ENCODE results near the gene LIPA. TPM values are rescaled to one million over a fixed set of nuclear protein-coding genes. Genes with fewer than 3 reads are reported as not detected.
"Not testable (repeated sequence)": the region's sequence is repeated elsewhere in the genome, so short reads cannot be mapped to it uniquely, and the experiment has no call there.

LIPA gene
- polyA plus RNA-seq, 1 donor (not counting 4 experiments of a cell fraction or from before 2014, with no cell fraction given), result 156 TPM

DNA sequence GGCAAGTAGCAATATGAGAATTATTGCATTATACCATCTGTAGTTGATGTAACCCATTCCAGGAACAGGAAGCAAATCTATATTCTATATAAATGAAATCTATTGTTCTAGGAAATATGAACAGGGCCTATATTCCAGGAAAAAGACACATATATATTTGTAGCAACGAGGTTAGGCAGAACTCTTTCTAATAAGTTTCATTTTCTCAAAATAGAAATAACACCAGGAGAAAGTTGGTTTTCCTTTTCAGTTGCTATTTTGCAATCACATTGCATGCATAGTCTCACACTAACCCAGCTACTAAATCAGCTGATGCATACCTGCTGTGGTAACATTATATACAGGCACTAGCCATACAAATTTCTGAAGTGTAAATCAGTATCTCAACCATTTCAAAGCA, 44.0 kb upstream of the LIPA start:
- H2AFZ ChIP-seq (ENCODE audit: control insufficient read depth, low read length), result no peak overlapping the region
- FAIRE-seq (peak; percentile 23), DNase-seq (ENCODE audit: low read depth, low spot score) (no peak)
- H3K4me3 ChIP-seq (ENCODE audit: control insufficient read depth in 2 of 3, extremely low read depth in 1 of 3, insufficient read depth in 2 of 3, low read depth in 1 of 3, low read length in 3 of 3), result no peak overlapping the region
- H3K27me3 ChIP-seq (ENCODE audit: control insufficient read depth, extremely low read depth, insufficient read depth, low read length), result no peaks in the 10 kb centered on the region
- no peaks in the 10 kb centered on the region for H3K9me3 ChIP-seq (ENCODE audit: control insufficient read depth, low read depth, low read length)
- H3K9me1 ChIP-seq (ENCODE audit: control insufficient read depth, extremely low read depth, insufficient read depth, low read length), result no peaks in the 10 kb centered on the region
- no peak overlapping the region for H3K4me2 ChIP-seq (ENCODE audit: control insufficient read depth, extremely low read depth, insufficient read depth, low read depth, low read length)
- dilution Hi-C loops (cut with MboI; ENCODE audit: extremely low pct_ligation_motif_present, low sequenced_read_pairs), result no loop called here
- H3K27ac ChIP-seq (ENCODE audit: control insufficient read depth, insufficient read depth, low read length), result no peak overlapping the region
- TF ChIP-seq EZH2 (IDR thresholded peaks at IDR 0.05; ENCODE audit: low read length), result no peak
- TF ChIP-seq, protein P1, sequence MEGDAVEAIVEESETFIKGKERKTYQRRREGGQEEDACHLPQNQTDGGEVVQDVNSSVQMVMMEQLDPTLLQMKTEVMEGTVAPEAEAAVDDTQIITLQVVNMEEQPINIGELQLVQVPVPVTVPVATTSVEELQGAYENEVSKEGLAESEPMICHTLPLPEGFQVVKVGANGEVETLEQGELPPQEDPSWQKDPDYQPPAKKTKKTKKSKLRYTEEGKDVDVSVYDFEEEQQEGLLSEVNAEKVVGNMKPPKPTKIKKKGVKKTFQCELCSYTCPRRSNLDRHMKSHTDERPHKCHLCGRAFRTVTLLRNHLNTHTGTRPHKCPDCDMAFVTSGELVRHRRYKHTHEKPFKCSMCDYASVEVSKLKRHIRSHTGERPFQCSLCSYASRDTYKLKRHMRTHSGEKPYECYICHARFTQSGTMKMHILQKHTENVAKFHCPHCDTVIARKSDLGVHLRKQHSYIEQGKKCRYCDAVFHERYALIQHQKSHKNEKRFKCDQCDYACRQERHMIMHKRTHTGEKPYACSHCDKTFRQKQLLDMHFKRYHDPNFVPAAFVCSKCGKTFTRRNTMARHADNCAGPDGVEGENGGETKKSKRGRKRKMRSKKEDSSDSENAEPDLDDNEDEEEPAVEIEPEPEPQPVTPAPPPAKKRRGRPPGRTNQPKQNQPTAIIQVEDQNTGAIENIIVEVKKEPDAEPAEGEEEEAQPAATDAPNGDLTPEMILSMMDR (optimal IDR thresholded peaks at IDR 0.05 in 1 of 3, IDR thresholded peaks at IDR 0.05 in 1 of 3, conservative IDR thresholded peaks at IDR 0.05 in 1 of 3; ENCODE audit: extremely low read depth in 1 of 3, insufficient read depth in 2 of 3, low read length in 3 of 3), result no peak
- no peaks in the 10 kb centered on the region for H4K20me1 ChIP-seq (ENCODE audit: control insufficient read depth, extremely low read depth, insufficient read depth, low read length)
- H3K79me2 ChIP-seq (ENCODE audit: control insufficient read depth, insufficient read depth, low read length), result no peaks in the 10 kb centered on the region
- no peaks in the 10 kb centered on the region for H3K4me1 ChIP-seq (ENCODE audit: control insufficient read depth, extremely low read depth, insufficient read depth, low read length)
- H3K9ac ChIP-seq (ENCODE audit: control insufficient read depth, extremely low read depth, insufficient read depth, low read length), result no peak overlapping the region
- no peaks in the 10 kb centered on the region for H3K36me3 ChIP-seq (ENCODE audit: control insufficient read depth in 2 of 2, extremely low read depth in 1 of 2, insufficient read depth in 2 of 2, low read length in 2 of 2)

DNA sequence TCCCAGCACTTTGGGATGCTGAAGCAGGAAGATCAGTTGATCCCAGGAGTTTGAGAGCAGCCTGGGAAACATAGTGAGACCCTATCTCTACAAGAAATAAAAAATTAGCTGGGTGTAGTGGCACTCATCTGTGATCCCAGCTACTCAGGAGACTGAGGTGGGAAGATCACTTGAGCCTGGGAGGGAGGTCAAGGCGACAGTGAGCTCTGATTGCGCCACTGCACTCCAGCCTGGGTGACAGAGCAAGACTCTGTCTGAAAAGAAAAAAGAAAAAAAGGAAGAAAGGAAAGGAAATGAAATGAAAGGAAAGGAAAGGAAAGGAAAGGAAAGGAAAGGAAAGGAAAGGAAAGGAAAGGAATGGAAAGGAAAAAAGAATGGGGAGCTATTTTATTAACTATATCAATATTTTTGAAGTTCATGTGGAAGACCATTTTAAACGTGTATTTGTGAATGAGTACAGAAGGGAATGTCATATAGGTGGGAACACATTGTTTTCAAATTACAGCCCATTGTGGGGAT, 43.2 kb upstream of the LIPA start:
- H3K27ac ChIP-seq (ENCODE audit: control insufficient read depth, insufficient read depth, low read length), result no peak overlapping the region
- H3K27me3 ChIP-seq (ENCODE audit: control insufficient read depth, extremely low read depth, insufficient read depth, low read length), result no peaks in the 10 kb centered on the region
- no peak for DNase-seq (ENCODE audit: low read depth, low spot score)
- dilution Hi-C loops (cut with MboI; ENCODE audit: extremely low pct_ligation_motif_present, low sequenced_read_pairs), result no loop called here
- no peaks in the 10 kb centered on the region for H3K79me2 ChIP-seq (ENCODE audit: control insufficient read depth, insufficient read depth, low read length)
- no peak for FAIRE-seq
- H3K36me3 ChIP-seq (ENCODE audit: control insufficient read depth in 2 of 2, extremely low read depth in 1 of 2, insufficient read depth in 2 of 2, low read length in 2 of 2), result no peaks in the 10 kb centered on the region
- no peak overlapping the region for H3K4me2 ChIP-seq (ENCODE audit: control insufficient read depth, extremely low read depth, insufficient read depth, low read depth, low read length)
- no peak overlapping the region for H3K4me3 ChIP-seq (ENCODE audit: control insufficient read depth in 2 of 3, extremely low read depth in 1 of 3, insufficient read depth in 2 of 3, low read depth in 1 of 3, low read length in 3 of 3)
- H3K9ac ChIP-seq (ENCODE audit: control insufficient read depth, extremely low read depth, insufficient read depth, low read length), result no peak overlapping the region
- H2AFZ ChIP-seq (ENCODE audit: control insufficient read depth, low read length), result no peak overlapping the region
- H4K20me1 ChIP-seq (ENCODE audit: control insufficient read depth, extremely low read depth, insufficient read depth, low read length), result no peaks in the 10 kb centered on the region
- TF ChIP-seq EZH2 (IDR thresholded peaks at IDR 0.05; ENCODE audit: low read length), result no peak
- TF ChIP-seq, protein P1 (optimal IDR thresholded peaks at IDR 0.05 in 1 of 3, IDR thresholded peaks at IDR 0.05 in 1 of 3, conservative IDR thresholded peaks at IDR 0.05 in 1 of 3; ENCODE audit: extremely low read depth in 1 of 3, insufficient read depth in 2 of 3, low read length in 3 of 3), result no peak
- H3K4me1 ChIP-seq (ENCODE audit: control insufficient read depth, extremely low read depth, insufficient read depth, low read length), result no peaks in the 10 kb centered on the region
- H3K9me3 ChIP-seq (ENCODE audit: control insufficient read depth, low read depth, low read length), result no peaks in the 10 kb centered on the region
- no peaks in the 10 kb centered on the region for H3K9me1 ChIP-seq (ENCODE audit: control insufficient read depth, extremely low read depth, insufficient read depth, low read length)

DNA sequence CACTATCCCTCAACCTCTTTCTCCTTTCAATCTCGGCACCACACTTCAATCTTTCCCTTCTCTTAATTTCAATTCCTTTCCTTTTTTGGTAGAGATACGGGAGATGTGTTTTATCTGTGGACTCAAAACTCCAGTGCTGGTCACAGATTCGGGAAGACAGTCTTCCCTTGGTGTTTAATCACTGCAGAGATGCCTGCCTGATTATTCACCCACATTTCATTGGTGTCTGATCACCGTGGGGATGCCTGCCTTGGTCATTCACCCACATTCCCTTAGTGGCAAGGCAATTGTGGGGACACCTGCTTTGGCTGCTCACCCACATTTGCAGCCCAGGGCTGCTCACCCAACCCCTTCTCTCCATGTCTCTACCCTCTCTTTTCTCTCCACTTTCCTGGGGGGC, 33.7 kb upstream of the LIPA start:
- peaks cover 29% of the 10 kb centered on the region for H3K4me1 ChIP-seq (ENCODE audit: control insufficient read depth, extremely low read depth, insufficient read depth, low read length)
- H3K27me3 ChIP-seq (ENCODE audit: control insufficient read depth, extremely low read depth, insufficient read depth, low read length); H3K4me3 ChIP-seq (ENCODE audit: control insufficient read depth in 2 of 3, extremely low read depth in 1 of 3, insufficient read depth in 2 of 3, low read depth in 1 of 3, low read length in 3 of 3); H3K9me1 ChIP-seq (ENCODE audit: control insufficient read depth, extremely low read depth, insufficient read depth, low read length); dilution Hi-C loops (cut with MboI; ENCODE audit: extremely low pct_ligation_motif_present, low sequenced_read_pairs); H4K20me1 ChIP-seq (ENCODE audit: control insufficient read depth, extremely low read depth, insufficient read depth, low read length); H3K9me3 ChIP-seq (ENCODE audit: control insufficient read depth, low read depth, low read length); FAIRE-seq; DNase-seq (ENCODE audit: low read depth, low spot score); H3K79me2 ChIP-seq (ENCODE audit: control insufficient read depth, insufficient read depth, low read length); H3K4me2 ChIP-seq (ENCODE audit: control insufficient read depth, extremely low read depth, insufficient read depth, low read depth, low read length); H3K27ac ChIP-seq (ENCODE audit: control insufficient read depth, insufficient read depth, low read length); H2AFZ ChIP-seq (ENCODE audit: control insufficient read depth, low read length); H3K36me3 ChIP-seq (ENCODE audit: control insufficient read depth in 2 of 2, extremely low read depth in 1 of 2, insufficient read depth in 2 of 2, low read length in 2 of 2); H3K9ac ChIP-seq (ENCODE audit: control insufficient read depth, extremely low read depth, insufficient read depth, low read length): not testable (repeated sequence)

DNA sequence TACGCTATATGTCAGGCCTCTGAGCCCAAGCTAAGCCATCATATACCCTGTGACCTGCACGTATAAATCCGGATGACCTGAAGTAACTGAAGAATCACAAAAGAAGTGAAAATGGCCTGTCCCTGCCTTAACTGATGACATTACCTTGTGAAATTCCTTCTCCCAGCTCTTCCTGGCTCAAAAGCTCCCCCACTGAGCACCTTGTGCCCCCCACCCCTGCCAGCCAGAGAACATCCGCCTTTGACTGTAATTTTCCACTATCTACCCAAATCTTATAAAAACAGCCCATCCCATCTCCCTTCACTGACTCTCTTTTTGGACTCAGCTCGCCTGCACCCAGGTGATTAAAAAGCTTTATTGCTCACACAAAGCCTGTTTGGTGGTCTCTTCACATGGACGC, 33.1 kb upstream of the LIPA start:
- H3K9me1 ChIP-seq (ENCODE audit: control insufficient read depth, extremely low read depth, insufficient read depth, low read length); FAIRE-seq; H3K4me3 ChIP-seq (ENCODE audit: control insufficient read depth in 2 of 3, extremely low read depth in 1 of 3, insufficient read depth in 2 of 3, low read depth in 1 of 3, low read length in 3 of 3); H3K27ac ChIP-seq (ENCODE audit: control insufficient read depth, insufficient read depth, low read length); dilution Hi-C loops (cut with MboI; ENCODE audit: extremely low pct_ligation_motif_present, low sequenced_read_pairs); H3K27me3 ChIP-seq (ENCODE audit: control insufficient read depth, extremely low read depth, insufficient read depth, low read length); H2AFZ ChIP-seq (ENCODE audit: control insufficient read depth, low read length); DNase-seq (ENCODE audit: low read depth, low spot score); H3K79me2 ChIP-seq (ENCODE audit: control insufficient read depth, insufficient read depth, low read length); H3K36me3 ChIP-seq (ENCODE audit: control insufficient read depth in 2 of 2, extremely low read depth in 1 of 2, insufficient read depth in 2 of 2, low read length in 2 of 2); H3K9ac ChIP-seq (ENCODE audit: control insufficient read depth, extremely low read depth, insufficient read depth, low read length); H4K20me1 ChIP-seq (ENCODE audit: control insufficient read depth, extremely low read depth, insufficient read depth, low read length); H3K4me2 ChIP-seq (ENCODE audit: control insufficient read depth, extremely low read depth, insufficient read depth, low read depth, low read length); H3K9me3 ChIP-seq (ENCODE audit: control insufficient read depth, low read depth, low read length): not testable (repeated sequence)
- H3K4me1 ChIP-seq (ENCODE audit: control insufficient read depth, extremely low read depth, insufficient read depth, low read length), result peaks cover 32% of the 10 kb centered on the region
